Measurements from ENCODE around the gene EVC2.

GRCh38 chr4:5664778-5665177 is 43.6 kb downstream of the EVC2 start:
- TF ChIP-seq CTCF (IDR thresholded peaks at IDR 0.05) (no peak), EZH2 (IDR thresholded peaks at IDR 0.05; ENCODE audit: borderline replicate concordance, insufficient read depth, low read depth, low read length, poor library complexity, severe bottlenecking) (no peak)
